ENCODE data around the gene OR2C3.
"Not testable (repeated sequence)": the region's sequence is repeated elsewhere in the genome, so short reads cannot be mapped to it uniquely, and the experiment has no call there.

OR2C3 gene

DNA sequence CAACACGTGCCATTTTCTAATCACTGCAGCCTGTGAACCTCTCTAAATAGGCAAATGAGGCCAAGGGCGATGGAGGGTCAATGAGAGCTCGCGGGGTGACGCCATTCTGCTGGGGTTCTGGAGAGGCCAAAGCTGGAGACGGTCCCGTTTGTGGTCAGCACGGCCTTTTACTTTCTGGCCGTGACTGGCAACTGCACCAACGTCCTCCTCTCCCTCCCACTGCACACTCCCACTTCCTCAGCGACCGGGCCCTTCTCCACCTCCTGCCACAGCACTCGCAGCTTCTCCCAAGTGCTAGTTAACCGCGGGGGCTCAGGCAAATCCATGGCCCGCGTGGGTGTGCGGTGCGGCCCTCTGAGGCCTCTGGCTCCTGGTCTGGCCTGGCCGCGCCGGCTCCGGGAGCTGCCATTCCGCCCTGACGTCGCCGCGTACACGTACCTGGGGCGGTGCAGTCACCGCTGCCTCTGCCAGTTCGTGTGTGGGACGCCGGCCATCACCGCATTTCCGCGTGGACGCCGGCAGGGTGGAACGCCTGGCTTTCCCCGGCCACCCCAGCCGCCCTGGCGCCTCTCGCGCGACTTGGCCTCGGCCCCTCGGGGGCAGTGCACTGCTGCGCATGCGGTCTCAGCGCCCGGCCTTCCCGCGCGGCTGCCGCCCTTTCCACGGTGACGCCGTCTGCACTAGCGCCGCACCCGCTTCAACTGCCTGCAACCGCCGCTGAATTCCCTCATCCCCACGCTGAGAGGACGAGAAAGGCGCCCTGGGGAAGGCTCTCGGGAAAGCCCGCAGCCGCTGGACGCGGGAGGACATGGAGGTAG is 18.2 kb downstream of the OR2C3 start:
- DNase-seq = no peak

DNA sequence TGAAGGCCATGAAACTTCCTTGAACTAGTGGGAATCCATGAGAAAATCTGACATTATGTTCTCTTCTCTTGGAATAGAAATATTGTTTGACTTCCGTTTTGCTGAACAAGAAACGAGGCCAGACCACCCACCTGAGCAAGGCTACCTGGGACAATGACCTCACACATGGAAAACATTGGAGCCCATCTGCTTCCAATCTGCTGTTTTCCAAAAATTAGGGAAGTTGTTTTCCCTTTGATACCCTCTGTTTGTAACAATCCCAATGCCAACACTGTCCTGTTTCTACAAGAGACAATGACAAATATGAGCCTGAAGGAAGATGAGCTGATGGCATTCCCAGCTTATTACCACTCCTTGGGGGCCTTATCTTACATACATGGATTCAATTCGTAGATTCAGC is 29.4 kb downstream of the OR2C3 start:
- no peak for DNase-seq

- DNase-seq = no peak
These were observed 35.4 kb downstream of the OR2C3 start for GRCh38 chr1:247500865-247501264.

DNA sequence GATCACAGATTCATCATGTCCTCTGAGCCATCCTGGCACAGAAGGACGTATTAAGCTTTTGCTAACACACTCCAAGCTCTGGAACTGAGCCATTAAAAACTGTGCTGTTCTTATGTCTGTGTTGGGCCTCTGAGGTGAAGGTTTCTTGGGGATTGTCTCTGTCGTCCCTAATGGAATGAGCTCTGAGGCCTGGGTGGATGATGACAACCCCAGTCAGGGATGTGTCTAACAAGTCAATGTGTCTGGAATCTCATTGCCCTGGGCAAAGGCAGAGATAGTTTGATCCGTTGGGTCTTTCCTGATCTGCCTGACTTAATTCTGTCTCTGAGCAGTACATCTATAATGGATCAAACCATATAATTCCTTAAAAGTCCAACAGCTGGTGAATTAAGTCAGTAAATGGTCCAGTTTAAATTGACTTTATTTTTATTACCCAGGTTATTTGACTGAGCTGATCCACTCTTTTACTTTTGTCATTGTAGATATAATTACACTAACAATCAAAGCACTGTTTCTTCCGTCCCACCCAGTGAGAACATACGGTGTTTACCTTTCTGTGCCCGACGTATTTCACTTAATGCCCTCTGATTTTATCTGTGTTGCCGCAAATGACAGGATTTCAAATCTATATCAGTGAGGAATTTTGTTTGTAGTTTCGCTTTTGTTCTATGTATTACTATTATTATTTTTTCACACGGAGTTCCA is 39.5 kb downstream of the OR2C3 start:
- DNase-seq = no peak

GRCh38 chr1:247494767-247495166 is 41.5 kb downstream of the OR2C3 start:
- no peak for DNase-seq

DNA sequence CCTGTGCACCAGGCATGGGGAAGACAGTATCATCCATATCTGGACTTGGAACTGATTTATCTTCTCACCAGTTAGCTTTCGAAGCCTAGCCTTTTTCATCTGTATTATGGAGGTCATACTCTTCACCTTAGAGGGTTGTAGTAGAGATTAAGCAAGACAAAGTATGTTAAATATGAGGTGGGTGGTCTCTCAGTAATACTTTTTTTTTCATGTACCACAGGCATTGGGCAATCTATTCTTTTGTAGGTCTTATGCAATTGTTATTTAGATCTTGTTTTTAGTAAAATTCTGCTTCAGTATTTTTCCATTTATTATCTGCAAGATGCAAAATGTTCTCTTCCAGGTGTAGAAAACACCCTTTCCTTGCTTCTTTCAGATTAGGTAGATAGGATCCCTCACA is 43.1 kb downstream of the OR2C3 start:
- DNase-seq = no peak

DNA sequence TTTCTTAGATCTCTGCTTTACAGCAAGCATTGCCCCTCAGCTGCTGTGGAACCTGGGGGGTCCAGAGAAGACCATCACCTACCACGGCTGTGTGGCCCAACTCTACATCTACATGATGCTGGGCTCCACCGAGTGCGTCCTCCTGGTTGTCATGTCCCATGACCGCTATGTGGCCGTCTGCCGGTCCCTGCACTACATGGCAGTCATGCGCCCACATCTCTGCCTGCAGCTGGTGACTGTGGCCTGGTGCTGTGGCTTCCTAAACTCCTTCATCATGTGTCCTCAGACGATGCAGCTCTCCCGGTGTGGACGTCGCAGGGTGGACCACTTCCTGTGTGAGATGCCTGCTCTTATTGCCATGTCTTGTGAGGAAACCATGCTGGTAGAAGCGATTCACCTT is 44.9 kb downstream of the OR2C3 start:
- no peak for DNase-seq

DNA sequence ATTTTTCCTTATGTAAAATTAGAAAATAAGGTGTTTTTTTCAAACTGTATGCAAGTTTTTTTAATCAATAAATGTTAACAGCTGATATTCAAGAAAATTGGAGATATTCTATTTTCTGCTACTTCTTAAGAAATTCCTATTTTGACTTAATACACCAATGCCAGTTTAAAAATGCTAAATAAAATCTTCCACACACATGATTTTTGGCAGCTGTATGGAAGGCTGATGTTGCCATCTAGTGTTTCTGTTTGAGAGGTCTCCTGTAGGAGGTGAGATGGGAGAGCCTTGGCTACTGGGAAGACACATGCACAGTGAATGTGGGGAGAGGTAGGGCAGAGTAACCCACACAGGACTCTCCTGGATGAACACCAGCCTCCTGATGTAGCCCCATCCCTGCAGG is 49.2 kb downstream of the OR2C3 start:
- peak in 16 of 58 donors; percentile 1 to 24 (median 6) for DNase-seq

GRCh38 chr1:247482747-247483146 is 53.5 kb downstream of the OR2C3 start:
- no peak for DNase-seq

GRCh38 chr1:247476328-247477058 is 59.7 kb downstream of the OR2C3 start:
- not testable (repeated sequence) for DNase-seq

GRCh38 chr1:247475793-247476192 is 60.4 kb downstream of the OR2C3 start:
- no peak for DNase-seq

Data from anterior cingulate cortex (tissue), 58 donors.